GM18519 (cell line): ENCODE data around the gene C4BPB.

Experiments
- ATAC-seq: cut with Tn5 transposase; IDR thresholded peaks from one replicate; pipeline ENCODE4 v1.9.1; 2021; ENCODE audit warnings: mild to moderate bottlenecking, moderate library complexity; ENCODE audit not compliant: unreplicated experiment, low FRiP score

The C4BPB gene

DNA sequence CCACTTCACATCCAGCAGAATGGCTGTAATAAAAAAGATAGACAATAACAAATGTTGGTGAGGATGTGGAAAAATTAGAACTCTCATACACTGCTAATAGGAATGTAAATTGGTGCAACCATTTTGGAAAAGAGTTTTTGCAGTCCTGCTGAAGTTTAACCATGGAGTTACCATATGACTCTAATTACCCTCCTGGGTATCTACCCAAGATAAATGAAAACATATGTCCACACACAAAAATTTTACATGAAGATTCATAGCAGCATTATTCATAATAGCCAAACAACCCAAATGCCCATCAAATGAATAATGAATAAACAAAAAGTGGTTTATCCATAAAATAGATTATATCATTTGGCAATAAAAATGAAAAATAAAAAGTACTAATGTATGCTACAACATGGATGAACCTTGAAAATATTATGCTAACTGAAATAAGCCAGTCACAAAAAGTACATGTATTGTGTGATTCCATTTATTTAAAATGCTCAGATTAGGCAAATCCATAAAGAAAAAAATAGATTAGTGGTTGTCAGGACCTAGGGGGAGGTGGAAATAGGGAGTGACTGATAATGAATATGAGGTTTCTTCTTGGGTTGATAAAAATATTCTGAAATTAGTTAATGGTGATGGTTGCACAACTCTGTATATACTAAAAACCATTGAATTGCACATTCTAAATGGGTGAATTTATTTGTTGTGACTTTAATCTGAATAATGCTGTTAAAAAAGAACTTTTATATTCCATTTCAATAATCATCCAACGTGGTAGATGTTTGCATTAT, 41.8 kb downstream of the C4BPB start:
- ATAC-seq, result no peak

- no peak for ATAC-seq
These were observed 42.5 kb downstream of the C4BPB start for GRCh38 chr1:207131163-207131562.

DNA sequence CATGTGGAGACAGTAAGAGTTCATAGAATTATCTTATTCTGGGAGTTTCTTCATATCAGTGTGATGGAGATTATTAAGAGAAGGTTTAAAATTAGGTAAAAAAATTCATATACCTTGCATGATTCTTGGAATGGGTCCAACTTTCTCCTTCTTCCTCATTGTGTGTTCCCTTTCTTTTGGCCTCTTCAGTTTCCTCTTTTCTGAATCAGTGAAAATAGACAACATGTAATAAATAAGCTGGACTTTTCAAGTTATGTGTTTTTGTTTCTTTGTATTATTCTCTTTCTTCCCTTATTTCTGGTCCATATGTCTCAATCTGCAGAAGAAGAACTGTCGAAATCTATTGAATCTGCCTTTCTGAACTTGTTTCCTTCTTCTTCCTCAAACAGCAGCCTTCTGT, 45.9 kb downstream of the C4BPB start:
- ATAC-seq, result no peak

DNA sequence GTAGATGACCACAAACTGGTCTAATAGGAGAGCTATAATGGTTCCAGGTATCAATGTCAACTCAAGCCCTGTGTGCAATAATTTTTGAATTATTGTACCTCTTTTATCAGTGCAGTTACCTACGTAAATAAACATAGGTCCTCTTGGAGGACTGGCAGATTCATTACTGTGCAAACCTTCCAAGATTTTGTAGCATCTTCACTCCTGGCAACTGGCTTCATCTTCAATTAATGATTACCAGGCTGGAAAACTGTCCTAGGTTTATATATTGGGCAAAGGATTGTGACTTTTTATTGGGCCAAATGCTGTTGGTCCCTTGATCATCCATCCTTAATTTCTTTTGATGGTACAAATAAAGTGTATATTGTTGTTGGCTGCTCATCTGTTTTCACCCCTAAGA, 51.0 kb downstream of the C4BPB start:
- no peak for ATAC-seq

- ATAC-seq, result no peak
These were observed 51.9 kb downstream of the C4BPB start for GRCh38 chr1:207140536-207140935.

GRCh38 chr1:207145401-207146058, 56.9 kb downstream of the C4BPB start:
- ATAC-seq, result no peak
